Measurements from ENCODE around the gene RANBP17.

GRCh38 chr5:170960567-170960966, 98.7 kb downstream of the RANBP17 start:
- TF ChIP-seq, protein P1, sequence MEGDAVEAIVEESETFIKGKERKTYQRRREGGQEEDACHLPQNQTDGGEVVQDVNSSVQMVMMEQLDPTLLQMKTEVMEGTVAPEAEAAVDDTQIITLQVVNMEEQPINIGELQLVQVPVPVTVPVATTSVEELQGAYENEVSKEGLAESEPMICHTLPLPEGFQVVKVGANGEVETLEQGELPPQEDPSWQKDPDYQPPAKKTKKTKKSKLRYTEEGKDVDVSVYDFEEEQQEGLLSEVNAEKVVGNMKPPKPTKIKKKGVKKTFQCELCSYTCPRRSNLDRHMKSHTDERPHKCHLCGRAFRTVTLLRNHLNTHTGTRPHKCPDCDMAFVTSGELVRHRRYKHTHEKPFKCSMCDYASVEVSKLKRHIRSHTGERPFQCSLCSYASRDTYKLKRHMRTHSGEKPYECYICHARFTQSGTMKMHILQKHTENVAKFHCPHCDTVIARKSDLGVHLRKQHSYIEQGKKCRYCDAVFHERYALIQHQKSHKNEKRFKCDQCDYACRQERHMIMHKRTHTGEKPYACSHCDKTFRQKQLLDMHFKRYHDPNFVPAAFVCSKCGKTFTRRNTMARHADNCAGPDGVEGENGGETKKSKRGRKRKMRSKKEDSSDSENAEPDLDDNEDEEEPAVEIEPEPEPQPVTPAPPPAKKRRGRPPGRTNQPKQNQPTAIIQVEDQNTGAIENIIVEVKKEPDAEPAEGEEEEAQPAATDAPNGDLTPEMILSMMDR (IDR thresholded peaks at IDR 0.05) = no peak
- no peak for TF ChIP-seq POLR2A (IDR thresholded peaks at IDR 0.05)
